GM18909 (cell line): ENCODE data around the gene SLC44A5.
A peak's percentile ranks its signal among the peaks of the same experiment; 100 is the strongest.
"Not testable (repeated sequence)": the region's sequence is repeated elsewhere in the genome, so short reads cannot be mapped to it uniquely, and the experiment has no call there.

Source experiments
- ATAC-seq: cut with Tn5 transposase; IDR thresholded peaks from one replicate; pipeline ENCODE4 v1.9.1; 2021; ENCODE audit warnings: mild to moderate bottlenecking; ENCODE audit not compliant: unreplicated experiment, poor library complexity

The SLC44A5 gene

GRCh38 chr1:75316230-75316629 is 294.7 kb downstream of the SLC44A5 start:
- ATAC-seq, result no peak

DNA sequence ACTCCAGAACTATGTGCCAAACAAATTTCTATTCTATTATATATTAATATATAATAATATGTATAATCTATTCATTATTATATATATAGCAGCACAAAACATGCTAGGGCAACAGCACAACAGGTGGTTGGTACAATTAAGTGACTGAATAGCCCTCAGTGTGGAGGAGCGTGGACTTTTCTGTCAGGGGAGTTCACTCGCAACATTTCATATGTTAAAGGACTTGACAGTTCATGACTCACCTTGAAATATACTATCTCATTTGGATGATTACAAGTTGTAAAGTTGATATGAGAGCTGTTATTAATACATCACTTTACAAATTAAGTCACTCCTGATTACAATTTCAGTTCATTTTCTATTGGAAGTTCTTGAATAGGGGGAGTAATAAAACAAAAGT is 298.3 kb downstream of the SLC44A5 start:
- ATAC-seq, result no peak

DNA sequence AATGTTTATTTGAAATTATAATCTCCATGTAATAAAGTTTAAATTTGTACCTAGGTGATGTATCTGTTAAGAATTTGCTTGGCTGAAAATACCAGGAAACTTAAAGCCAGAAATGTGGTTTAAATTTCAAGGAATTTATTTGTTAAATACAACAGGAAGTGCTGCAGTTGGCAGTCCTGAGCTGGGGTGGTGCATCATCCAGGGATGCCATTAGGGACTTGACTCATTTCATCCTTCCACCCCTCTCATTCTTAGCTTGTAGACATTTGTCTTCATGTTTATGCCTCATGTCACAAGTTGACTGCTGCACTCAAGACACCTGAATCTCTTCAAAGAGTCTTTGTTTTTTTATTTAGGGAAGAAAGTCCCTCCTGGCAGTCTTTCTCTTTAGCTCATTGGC is 300.8 kb downstream of the SLC44A5 start:
- ATAC-seq, result no peak

- no peak for ATAC-seq
Measured at GRCh38 chr1:75308365-75308764, 302.5 kb downstream of the SLC44A5 start.

DNA sequence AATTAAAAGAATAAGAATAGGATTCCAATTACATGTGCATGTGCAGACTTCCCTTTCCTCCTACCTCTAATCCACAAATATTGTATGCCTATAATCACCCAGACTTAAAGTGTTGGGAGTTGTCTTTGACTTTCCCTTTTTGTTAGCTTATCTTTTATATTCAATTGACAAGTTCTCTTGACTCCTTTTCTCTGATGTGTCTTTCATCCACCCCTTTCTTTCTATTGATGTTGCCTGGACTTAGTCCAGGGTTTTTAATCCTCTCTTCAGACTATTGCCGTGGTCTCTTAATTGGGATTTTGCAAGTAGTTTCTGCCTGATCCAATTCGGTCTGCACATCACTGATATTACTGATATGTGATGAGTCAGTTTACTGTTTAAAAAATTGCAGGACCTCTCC is 305.9 kb downstream of the SLC44A5 start:
- ATAC-seq, result no peak

GRCh38 chr1:75293270-75293669 is 317.6 kb downstream of the SLC44A5 start:
- ATAC-seq, result no peak

DNA sequence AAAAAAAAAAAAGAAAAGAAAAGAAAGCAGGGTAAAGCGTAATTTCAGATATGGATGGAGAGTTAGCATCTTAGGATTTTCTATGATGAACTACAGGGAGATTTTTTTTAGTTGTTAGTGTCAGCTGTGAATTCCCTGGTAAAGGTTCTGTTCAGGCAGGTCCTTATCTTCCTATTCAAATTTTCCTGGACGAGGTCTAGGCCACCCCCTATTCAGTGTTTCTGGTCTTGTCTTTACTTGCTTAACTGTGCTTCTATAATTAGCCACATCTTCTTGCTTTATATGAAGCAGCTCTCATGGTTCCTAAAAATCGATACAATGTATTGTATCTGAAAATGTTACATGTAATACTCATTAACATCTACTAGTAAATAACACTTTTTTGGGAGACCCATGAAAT is 318.9 kb downstream of the SLC44A5 start:
- no peak for ATAC-seq

DNA sequence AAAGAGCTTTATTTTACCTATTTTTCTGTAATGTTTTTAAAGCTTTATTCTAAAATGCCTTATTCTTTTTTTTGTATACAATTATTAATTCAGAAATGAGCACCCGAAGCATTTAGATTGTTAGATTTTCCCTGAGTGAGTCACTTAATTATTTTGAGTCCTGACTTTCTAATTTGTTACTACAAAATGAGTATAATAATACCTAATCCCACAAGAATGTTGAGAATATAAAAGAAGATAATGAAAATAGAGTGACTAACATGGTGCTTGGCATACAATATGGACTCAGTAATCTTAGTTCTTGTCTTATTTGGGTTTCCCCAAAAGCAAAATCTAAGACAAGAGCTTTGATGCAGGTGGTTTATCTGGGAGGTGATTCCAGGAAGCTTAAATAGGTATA is 334.5 kb downstream of the SLC44A5 start:
- ATAC-seq, result no peak

- no peak for ATAC-seq
Measured at GRCh38 chr1:75275631-75276030, 335.3 kb downstream of the SLC44A5 start.

DNA sequence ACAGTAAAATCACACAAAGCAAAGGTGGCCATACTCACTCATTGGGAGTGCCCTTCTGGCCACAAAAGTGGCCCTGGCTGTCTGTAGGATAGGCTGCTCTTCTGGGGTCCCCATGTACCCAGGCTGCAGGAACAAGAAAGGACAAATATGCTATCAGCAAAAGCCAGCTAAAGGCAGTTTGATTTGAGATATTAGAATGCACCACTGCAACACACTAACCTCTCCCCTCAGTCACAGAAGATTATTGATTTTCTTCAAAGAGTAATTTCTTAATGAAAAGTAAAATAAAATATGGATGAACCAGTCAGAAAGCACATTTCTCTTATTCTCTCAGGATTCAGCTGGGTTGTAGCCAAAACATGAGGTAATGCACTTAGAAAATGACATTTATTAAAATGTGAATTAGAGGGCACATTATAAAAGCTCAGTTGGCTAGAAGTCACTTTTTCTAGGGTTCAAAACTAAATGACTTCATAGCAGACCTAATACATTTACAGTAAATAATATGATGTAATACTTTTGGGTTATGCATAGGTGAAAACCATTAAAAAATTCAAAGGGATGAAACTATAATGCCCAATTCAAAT is 335.9 kb downstream of the SLC44A5 start:
- no peak for ATAC-seq

DNA sequence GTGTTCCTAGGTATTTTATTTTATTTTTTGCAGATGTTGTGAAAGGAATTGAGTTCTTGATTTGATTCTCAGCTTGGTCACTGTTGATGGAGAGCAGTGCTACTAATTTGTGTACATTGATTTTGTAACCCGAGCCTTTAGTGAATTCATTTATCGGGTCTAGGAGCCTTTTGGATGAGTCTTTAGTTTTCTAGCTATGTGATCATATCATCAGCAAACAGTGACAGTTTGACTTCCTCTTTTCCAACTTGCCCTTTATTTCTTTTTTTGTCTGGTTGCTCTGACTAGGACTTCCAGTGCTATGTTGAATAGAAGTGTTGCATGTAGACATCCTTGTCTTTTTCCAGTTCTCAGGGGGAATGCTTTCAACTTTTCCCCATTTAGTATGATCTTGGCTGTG is 337.8 kb downstream of the SLC44A5 start:
- ATAC-seq, result no peak

DNA sequence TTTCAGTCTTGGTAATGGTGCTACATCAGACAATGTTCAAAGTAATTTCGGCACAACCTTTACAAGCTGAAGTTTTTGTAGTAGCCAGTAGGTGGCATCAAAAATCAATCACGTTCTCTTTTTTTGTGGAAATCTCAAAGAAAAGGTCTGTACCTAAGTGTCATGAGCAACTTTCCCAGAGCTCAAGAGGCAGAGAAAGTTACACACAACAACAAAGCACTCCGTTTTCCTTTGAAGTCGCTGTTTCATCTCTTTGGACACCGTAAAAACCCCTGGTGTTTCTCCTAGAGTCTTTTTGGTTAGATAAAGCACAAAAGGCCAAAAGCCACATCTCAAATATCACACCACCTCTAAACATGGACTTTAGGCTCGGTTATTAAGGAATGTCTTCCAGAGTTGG is 345.1 kb downstream of the SLC44A5 start:
- ATAC-seq, result peak; percentile 78

DNA sequence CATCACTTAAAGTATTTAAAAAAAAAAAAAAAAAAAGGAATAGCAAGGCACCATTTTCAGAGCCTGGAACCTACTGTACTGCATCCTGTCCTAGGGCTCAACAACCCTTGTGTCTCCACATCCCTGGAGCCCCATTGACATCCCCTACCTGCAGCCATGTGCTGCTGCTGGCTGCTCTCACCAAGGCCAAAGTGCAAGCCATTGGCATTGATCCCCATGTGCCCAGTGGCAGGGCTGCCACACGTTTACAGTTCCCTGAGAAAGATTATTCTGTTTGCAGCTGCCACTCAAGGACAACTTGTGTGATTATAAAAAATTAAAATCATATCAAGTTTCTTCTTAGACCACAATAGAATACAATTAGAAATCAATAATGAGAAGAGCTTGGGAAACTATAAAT is 346.8 kb downstream of the SLC44A5 start:
- ATAC-seq, result no peak

GRCh38 chr1:75263616-75264015 is 347.3 kb downstream of the SLC44A5 start:
- ATAC-seq, result not testable (repeated sequence)

DNA sequence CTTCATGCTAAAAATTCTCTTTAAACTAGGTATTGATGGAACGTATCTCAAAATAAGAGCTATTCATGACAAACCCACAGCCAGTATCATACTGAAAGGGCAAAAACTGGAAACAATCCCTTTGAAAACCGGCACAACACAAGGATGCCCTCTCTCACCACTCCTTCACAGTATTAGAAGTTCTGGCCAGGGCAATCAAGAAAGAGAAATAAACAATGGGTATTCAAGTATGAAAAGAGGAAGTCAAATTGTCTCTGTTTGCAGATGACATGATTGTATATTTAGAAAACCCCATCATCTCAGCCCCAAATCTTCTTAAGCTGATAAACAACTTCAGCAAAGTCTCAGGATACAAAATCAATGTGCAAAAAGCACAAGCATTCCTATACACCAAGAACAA is 349.0 kb downstream of the SLC44A5 start:
- not testable (repeated sequence) for ATAC-seq

- no peak for ATAC-seq
Measured at GRCh38 chr1:75258351-75258750, 352.6 kb downstream of the SLC44A5 start.

DNA sequence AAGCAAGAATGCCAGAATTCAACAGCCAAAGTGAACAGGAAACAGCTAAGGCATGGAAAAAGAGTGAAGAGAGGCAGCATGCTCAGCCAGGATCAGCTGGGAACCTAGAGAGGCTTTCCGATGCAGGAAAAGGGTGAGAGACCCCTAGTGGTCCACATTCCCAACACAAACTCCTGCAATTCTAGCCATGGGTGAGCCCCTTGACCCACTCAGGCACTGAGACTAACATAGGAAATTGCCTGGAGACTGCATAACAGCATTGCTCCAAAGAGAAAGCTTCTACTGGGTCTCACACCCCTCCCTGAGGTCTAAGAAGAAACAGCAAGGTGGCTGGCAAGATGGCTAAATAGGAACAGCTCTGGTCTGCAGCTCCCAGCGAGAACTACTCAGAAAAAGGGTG is 353.5 kb downstream of the SLC44A5 start:
- no peak for ATAC-seq

DNA sequence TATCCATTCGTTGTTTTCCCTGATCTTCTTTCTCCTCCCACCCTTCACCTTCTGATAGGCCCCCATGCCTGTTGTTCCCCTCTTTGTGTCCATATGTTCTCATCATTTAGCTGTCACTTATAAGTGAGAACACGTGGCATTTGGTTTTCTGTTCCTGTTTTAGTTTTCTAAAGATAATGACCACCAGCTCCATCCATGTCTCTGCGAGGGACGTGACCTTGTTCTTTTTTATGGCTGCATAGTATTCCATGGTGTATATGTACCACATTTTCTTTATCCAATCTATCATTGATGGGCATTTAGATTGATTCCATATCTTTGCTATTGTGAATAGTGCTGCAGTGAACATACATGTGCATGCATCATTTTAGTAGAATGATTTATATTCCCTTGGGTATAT is 360.8 kb downstream of the SLC44A5 start:
- not testable (repeated sequence) for ATAC-seq

GRCh38 chr1:75245239-75245638 is 365.7 kb downstream of the SLC44A5 start:
- ATAC-seq, result no peak

GRCh38 chr1:75243124-75243523 is 367.8 kb downstream of the SLC44A5 start:
- no peak for ATAC-seq

GRCh38 chr1:75237316-75237715 is 373.6 kb downstream of the SLC44A5 start:
- ATAC-seq, result no peak

- no peak for ATAC-seq
Measured at GRCh38 chr1:75234562-75234961, 376.4 kb downstream of the SLC44A5 start.
